GM19099 (cell line): ENCODE data around the gene AKAP9.

Source experiments
- POLR2A ChIP-seq: IDR thresholded peaks from 3 replicates; pipeline ENCODE4 v1.6.1; 2011; ENCODE audit warnings: low read depth; ENCODE audit not compliant: insufficient read length; ENCODE audit errors: extremely low read depth

AKAP9 gene

DNA sequence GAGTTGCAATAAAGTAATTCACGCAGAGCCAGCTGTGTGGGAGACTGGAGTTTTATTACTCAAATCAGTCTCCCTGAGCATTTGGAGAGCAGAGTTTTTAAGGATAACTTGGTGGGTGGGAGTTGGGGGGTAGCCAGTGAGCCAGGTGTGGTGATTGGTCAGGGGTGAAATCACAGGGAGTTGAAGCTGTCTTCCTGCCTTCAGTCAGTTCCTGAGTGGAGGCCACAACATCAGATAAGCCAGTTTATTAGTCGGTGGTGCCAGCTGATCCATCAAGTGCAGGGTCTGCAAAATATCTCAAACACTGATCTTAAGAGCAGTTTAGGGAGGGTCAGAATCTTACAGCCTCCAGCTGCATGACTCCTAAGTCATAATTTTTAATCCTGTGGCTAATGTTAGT lies 196.9 kb downstream of the AKAP9 start:
- no peak for TF ChIP-seq POLR2A

DNA sequence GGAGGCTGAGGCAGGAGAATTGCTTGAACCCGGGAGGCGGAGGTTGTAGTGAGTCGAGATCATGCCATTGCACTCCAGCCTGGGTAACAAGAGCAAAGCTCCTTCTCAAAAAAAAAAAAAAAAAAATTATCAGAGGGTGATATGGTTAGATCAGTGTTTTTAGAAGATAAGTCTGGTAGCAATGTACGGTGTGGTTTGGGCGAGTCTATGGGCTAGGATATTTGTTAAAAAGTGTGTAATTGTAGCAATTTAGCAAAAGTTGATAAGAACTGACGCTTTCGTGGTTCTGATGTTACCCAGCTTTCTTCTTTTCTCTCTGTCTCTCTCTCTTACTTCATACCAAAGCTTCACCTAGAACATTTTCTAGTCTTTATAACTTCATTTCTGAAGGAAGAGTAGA lies 200.5 kb downstream of the AKAP9 start:
- TF ChIP-seq POLR2A, result no peak

DNA sequence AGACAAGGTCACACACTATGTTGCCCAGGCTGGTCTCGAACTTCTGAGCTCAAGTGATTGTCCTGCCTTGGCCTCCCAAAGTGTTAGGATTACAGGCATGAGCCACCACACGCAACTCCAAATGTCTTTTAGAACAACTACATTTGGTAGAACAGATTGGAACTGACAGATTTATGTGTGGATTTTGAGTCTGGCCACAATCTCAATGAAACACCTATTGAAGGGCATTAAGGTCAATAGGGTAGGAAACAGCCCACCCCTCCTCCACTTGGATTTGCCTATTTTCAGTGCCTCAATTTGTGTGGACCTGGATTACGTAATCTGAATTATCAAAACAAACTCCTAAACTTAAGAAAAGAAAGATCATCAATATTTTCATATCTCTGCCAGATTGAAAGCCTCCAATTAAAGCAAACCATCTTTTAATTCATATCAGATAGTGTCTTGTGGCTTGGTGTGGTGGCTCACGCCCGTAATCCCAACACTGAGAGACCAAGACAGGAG lies 209.1 kb downstream of the AKAP9 start:
- no peak for TF ChIP-seq POLR2A

DNA sequence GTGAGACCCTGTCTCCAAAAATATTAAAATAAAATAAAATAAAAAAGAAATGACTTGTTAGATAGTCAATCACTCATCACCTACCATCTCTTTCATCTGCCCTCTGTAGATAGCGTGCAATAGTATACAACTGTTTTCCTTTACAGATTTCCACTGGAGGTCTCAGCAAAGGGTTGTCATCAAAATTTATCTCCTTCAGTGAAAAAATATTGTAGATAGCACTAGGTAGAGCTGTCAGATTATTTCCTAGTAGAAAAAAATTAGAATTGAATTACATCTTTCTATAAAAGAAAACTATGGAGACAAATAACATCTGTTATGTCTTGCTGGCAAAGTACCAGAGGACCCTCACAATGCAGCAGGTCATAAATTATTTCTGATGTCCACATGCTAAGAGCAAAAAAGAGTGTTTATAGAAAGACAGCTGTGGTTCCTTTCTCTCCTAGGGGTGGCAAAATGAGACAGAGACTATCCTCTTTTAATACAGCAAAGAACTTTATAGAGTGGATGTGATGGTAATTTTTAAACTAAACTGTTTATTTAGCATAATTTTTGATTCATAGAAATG lies 209.9 kb downstream of the AKAP9 start:
- TF ChIP-seq POLR2A, result no peak

DNA sequence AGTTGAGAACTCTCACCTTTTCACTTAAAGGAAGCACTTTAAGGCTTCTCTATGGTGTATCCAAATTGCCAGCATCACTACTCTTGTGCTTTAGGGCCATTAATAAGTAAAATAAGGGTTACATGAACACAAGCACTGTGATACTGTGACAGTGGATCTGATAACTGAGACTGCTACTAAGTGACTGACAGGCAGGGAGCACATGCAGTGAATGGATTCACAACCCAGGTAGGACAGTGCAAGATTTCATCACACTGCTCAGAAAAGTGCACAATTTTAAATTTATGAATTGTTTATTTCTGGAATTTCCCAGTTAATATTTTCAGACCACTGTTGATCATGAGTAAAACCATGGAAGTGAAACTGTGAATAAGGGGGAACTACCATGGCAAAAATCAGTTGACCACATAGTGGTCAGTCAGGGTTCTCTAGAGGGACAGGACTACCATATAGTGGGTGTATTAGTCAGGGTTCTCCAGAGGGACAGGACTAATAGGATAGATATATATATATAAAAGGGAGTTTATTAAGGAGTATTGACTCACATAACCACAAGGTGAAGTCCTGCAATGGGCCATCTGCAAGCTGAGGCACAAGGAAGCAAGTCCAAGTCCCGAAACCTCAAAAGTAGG lies 214.6 kb downstream of the AKAP9 start:
- TF ChIP-seq POLR2A, result no peak

DNA sequence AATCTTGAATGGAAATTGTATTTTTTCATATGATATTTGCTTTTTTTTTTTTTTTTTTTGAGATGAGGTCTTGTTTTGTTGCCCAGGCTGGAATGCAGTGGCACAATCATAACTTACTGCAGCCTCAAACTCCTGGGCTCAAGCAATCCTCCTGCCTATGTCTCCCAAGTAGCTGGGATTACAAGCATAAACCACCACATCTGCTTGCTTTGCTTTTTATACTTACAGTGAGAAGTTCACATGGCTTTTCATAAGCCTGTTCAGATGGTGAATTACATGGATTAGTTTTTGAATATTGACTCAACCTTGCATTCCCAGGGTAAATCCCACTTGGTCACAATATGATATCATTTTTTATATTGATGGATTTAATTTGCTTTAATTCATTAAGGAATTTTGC lies 216.3 kb downstream of the AKAP9 start:
- no peak for TF ChIP-seq POLR2A

DNA sequence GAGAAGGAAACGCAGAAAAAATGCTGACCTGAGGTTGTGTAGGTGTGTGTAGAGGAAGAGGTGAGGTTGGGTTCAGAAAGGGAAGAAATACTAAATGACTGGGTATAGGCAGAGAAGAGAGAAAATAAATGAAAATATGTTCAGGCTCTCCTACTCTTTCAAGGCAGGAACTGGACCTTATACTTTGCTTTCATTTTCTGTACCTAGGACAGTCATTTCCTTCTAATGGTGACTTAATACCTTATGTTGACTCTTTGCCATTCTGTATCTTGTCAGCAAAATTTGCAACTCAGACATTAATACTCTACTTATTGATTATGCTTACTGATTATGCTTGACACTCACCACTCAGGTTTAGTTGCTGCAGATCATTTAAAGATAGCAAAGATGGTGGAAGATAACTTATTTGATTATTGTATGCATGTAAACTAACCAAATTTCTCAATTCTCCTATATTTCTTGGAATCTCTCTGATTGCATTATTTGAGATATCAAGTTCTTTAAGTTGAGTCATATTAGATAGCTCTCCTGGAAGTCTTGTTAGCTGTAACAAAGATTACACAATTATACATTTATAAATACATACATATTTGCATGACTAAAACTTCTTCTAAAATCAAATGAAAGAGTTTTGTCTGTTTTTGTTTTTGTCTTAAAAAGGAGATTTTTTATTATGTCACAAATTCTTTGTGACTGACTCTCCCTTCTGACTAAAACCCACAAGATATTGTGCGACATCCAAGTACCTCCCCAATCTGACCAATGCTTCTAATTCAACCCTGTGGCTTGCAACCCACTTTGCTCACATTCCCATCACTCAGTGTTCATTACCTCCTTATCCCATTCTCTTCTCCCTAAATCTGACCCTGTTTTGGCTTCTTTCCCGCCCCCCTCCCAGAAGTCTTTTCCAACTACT lies 218.3 kb downstream of the AKAP9 start:
- no peak for TF ChIP-seq POLR2A
